SK-N-SH treated with all-trans-retinoic acid at 6 μM for 48 hours (cell line): Measurements from ENCODE around the gene GLIS2.

Experiments used
- ATAC-seq: fragments of 200-7000 bp; cut with Tn5 transposase; 3 replicates; pipeline ENCODE4 v1.9.1; 2020; ENCODE audit warnings: mild to moderate bottlenecking, moderate library complexity
- CSDC2 ChIP-seq: fragments of 250-450 bp; sonication (Bioruptor Pico); IDR thresholded peaks from 2 replicates; pipeline ENCODE4 v1.5.0; 2020; ENCODE audit warnings: mild to moderate bottlenecking, moderate library complexity
- GLIS3 ChIP-seq: fragments of 250-450 bp; sonication (Bioruptor Pico); IDR thresholded peaks from 2 replicates; pipeline ENCODE4 v1.5.0; 2020; ENCODE audit warnings: mild to moderate bottlenecking, moderate library complexity
- ISL1 ChIP-seq: fragments of 250-450 bp; sonication (Bioruptor Pico); IDR thresholded peaks from 2 replicates; pipeline ENCODE4 v2.1.2; 2022; ENCODE audit warnings: mild to moderate bottlenecking, moderate library complexity
- OSR1 ChIP-seq: fragments of 250-450 bp; sonication (Bioruptor Pico); IDR thresholded peaks from 2 replicates; pipeline ENCODE4 v1.8.0; 2022; ENCODE audit warnings: moderate library complexity, mild to moderate bottlenecking, inconsistent platforms
- PPARA ChIP-seq: fragments of 250-450 bp; sonication (Bioruptor Pico); IDR thresholded peaks from 2 replicates; pipeline ENCODE4 v1.5.0; 2020; ENCODE audit warnings: mild to moderate bottlenecking, borderline replicate concordance
- RARB ChIP-seq: fragments of 250-450 bp; sonication (Bioruptor Pico); IDR thresholded peaks from 2 replicates; pipeline ENCODE4 v1.8.0; 2021; ENCODE audit warnings: mild to moderate bottlenecking, moderate library complexity
- SNAI2 ChIP-seq: fragments of 250-450 bp; sonication (Bioruptor Pico); IDR thresholded peaks from 2 replicates; pipeline ENCODE4 v1.5.0; 2020; ENCODE audit warnings: mild to moderate bottlenecking, moderate library complexity
- ZC3H10 ChIP-seq: fragments of 250-450 bp; sonication (Bioruptor Pico); IDR thresholded peaks from 2 replicates; pipeline ENCODE4 v1.5.1; 2021; ENCODE audit warnings: mild to moderate bottlenecking, moderate library complexity
- ZFP3 ChIP-seq: fragments of 250-450 bp; sonication (Bioruptor Pico); IDR thresholded peaks from 2 replicates; pipeline ENCODE4 v1.5.0; 2020; ENCODE audit warnings: mild to moderate bottlenecking, moderate library complexity
- ZFP30 ChIP-seq: fragments of 450-650 bp; formaldehyde crosslinking; IDR thresholded peaks from 2 replicates; pipeline ENCODE4 v1.5.0; 2022; ENCODE audit warnings: mild to moderate bottlenecking, moderate library complexity
- ZNF565 ChIP-seq: fragments of 450-650 bp; formaldehyde crosslinking; conservative IDR thresholded peaks from 2 replicates; pipeline ENCODE4 v1.5.0; 2020; ENCODE audit warnings: low read depth, mild to moderate bottlenecking, moderate library complexity
- ZNF70 ChIP-seq: fragments of 450-650 bp; formaldehyde crosslinking; IDR thresholded peaks from 2 replicates; pipeline ENCODE4 v1.5.0; 2020; ENCODE audit warnings: mild to moderate bottlenecking, moderate library complexity
- ZNF8 ChIP-seq: fragments of 450-650 bp; formaldehyde crosslinking; IDR thresholded peaks from 2 replicates; pipeline ENCODE4 v1.5.0; 2020; ENCODE audit warnings: mild to moderate bottlenecking, moderate library complexity
- TF ChIP-seq, protein P1 (sequence below): fragments of 250-450 bp; sonication (Bioruptor Pico); IDR thresholded peaks from 2 replicates; pipeline ENCODE4 v1.8.0; 2020; ENCODE audit warnings: mild to moderate bottlenecking, moderate library complexity, borderline replicate concordance
- TF ChIP-seq, protein P2 (sequence below): fragments of 250-450 bp; sonication (Bioruptor Pico); IDR thresholded peaks from 2 replicates; pipeline ENCODE4 v1.5.1; 2021; ENCODE audit warnings: mild to moderate bottlenecking, moderate library complexity
- TF ChIP-seq, protein P3 (sequence below): fragments of 250-450 bp; sonication (Bioruptor Pico); IDR thresholded peaks from 2 replicates; pipeline ENCODE4 v1.5.0; 2020; ENCODE audit warnings: mild to moderate bottlenecking, moderate library complexity
- TF ChIP-seq, protein P4 (sequence below): fragments of 250-450 bp; sonication (Bioruptor Pico); IDR thresholded peaks from 2 replicates; pipeline ENCODE4 v1.5.1; 2020; ENCODE audit warnings: low read depth, mild to moderate bottlenecking, moderate library complexity
- TF ChIP-seq, protein P5 (sequence below): fragments of 250-450 bp; sonication (Bioruptor Pico); IDR thresholded peaks from 2 replicates; pipeline ENCODE4 v1.8.0; 2021; ENCODE audit warnings: low read depth, mild to moderate bottlenecking, moderate library complexity, borderline replicate concordance

Gene GLIS2

DNA sequence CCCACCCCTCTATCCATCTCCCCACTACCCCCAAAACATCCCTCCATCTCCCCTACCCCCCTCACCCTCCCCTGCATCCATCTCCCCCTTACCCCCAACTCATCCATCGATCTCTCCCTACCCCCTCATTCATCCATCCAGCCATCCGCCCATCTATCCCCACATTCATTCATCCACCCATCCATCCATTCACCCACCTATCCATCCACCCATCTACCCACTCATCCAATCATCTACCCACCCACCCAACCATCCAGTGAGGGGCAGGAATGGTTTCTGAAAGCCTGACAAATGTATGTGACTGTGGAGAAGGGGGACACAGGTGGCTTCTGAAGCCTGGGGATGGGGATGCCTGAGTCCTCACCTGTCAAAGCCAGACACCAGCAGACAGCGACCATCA, 44.0 kb downstream of the GLIS2 start:
- TF ChIP-seq ZNF8 (no peak), ZC3H10 (CRISPR knock-in tag) (no peak), ZNF70 (no peak), SNAI2 (CRISPR knock-in tag) (no peak), RARB (no peak), ZFP3 (CRISPR knock-in tag) (no peak), ZFP30 (CRISPR knock-in tag) (no peak), OSR1 (CRISPR knock-in tag) (no peak), GLIS3 (no peak), CSDC2 (no peak)
- TF ChIP-seq, protein P1, sequence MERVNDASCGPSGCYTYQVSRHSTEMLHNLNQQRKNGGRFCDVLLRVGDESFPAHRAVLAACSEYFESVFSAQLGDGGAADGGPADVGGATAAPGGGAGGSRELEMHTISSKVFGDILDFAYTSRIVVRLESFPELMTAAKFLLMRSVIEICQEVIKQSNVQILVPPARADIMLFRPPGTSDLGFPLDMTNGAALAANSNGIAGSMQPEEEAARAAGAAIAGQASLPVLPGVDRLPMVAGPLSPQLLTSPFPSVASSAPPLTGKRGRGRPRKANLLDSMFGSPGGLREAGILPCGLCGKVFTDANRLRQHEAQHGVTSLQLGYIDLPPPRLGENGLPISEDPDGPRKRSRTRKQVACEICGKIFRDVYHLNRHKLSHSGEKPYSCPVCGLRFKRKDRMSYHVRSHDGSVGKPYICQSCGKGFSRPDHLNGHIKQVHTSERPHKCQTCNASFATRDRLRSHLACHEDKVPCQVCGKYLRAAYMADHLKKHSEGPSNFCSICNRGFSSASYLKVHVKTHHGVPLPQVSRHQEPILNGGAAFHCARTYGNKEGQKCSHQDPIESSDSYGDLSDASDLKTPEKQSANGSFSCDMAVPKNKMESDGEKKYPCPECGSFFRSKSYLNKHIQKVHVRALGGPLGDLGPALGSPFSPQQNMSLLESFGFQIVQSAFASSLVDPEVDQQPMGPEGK (CRISPR knock-in tag): no peak
- TF ChIP-seq, protein P2, sequence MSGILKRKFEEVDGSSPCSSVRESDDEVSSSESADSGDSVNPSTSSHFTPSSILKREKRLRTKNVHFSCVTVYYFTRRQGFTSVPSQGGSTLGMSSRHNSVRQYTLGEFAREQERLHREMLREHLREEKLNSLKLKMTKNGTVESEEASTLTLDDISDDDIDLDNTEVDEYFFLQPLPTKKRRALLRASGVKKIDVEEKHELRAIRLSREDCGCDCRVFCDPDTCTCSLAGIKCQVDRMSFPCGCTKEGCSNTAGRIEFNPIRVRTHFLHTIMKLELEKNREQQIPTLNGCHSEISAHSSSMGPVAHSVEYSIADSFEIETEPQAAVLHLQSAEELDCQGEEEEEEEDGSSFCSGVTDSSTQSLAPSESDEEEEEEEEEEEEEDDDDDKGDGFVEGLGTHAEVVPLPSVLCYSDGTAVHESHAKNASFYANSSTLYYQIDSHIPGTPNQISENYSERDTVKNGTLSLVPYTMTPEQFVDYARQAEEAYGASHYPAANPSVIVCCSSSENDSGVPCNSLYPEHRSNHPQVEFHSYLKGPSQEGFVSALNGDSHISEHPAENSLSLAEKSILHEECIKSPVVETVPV: no peak
- TF ChIP-seq, protein P3, sequence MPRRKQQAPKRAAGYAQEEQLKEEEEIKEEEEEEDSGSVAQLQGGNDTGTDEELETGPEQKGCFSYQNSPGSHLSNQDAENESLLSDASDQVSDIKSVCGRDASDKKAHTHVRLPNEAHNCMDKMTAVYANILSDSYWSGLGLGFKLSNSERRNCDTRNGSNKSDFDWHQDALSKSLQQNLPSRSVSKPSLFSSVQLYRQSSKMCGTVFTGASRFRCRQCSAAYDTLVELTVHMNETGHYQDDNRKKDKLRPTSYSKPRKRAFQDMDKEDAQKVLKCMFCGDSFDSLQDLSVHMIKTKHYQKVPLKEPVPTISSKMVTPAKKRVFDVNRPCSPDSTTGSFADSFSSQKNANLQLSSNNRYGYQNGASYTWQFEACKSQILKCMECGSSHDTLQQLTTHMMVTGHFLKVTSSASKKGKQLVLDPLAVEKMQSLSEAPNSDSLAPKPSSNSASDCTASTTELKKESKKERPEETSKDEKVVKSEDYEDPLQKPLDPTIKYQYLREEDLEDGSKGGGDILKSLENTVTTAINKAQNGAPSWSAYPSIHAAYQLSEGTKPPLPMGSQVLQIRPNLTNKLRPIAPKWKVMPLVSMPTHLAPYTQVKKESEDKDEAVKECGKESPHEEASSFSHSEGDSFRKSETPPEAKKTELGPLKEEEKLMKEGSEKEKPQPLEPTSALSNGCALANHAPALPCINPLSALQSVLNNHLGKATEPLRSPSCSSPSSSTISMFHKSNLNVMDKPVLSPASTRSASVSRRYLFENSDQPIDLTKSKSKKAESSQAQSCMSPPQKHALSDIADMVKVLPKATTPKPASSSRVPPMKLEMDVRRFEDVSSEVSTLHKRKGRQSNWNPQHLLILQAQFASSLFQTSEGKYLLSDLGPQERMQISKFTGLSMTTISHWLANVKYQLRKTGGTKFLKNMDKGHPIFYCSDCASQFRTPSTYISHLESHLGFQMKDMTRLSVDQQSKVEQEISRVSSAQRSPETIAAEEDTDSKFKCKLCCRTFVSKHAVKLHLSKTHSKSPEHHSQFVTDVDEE (CRISPR knock-in tag): no peak
- TF ChIP-seq, protein P4, sequence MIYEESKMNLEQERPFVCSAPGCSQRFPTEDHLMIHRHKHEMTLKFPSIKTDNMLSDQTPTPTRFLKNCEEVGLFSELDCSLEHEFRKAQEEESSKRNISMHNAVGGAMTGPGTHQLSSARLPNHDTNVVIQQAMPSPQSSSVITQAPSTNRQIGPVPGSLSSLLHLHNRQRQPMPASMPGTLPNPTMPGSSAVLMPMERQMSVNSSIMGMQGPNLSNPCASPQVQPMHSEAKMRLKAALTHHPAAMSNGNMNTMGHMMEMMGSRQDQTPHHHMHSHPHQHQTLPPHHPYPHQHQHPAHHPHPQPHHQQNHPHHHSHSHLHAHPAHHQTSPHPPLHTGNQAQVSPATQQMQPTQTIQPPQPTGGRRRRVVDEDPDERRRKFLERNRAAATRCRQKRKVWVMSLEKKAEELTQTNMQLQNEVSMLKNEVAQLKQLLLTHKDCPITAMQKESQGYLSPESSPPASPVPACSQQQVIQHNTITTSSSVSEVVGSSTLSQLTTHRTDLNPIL (CRISPR knock-in tag): no peak
- no peak for ATAC-seq

DNA sequence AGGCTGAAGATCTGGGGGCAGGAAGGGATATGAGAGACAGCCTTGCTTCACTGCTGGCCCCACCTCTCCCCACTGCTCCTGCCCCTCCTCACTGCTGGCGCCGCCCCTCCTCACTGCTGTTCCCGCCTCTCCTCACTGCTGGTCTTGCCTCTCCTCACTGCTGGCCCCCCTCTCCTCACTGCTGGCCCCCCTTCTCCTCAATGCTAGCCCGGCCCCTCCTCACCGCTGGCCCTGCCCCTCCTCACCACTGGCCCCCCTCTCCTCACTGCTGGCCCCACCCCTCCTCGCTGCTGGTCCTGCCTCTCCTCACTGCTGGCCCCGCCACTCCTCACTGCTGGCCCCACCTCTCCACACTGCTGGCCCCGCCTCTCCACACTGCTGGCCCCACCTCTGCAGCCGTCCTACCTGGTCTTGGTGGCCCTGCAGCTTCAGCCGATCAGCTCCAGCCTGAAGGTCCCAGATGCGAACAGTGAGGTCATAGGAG, 44.7 kb downstream of the GLIS2 start:
- ATAC-seq: peak; percentile 65
- no peak for TF ChIP-seq ZNF8
- no peak for TF ChIP-seq ZFP30 (CRISPR knock-in tag)
- TF ChIP-seq ZC3H10 (CRISPR knock-in tag): no peak
- TF ChIP-seq, protein P2: no peak
- no peak for TF ChIP-seq CSDC2
- TF ChIP-seq, protein P4 (CRISPR knock-in tag): no peak
- no peak for TF ChIP-seq ZNF70
- no peak for TF ChIP-seq SNAI2 (CRISPR knock-in tag)
- no peak for TF ChIP-seq ZNF565 (CRISPR knock-in tag)

DNA sequence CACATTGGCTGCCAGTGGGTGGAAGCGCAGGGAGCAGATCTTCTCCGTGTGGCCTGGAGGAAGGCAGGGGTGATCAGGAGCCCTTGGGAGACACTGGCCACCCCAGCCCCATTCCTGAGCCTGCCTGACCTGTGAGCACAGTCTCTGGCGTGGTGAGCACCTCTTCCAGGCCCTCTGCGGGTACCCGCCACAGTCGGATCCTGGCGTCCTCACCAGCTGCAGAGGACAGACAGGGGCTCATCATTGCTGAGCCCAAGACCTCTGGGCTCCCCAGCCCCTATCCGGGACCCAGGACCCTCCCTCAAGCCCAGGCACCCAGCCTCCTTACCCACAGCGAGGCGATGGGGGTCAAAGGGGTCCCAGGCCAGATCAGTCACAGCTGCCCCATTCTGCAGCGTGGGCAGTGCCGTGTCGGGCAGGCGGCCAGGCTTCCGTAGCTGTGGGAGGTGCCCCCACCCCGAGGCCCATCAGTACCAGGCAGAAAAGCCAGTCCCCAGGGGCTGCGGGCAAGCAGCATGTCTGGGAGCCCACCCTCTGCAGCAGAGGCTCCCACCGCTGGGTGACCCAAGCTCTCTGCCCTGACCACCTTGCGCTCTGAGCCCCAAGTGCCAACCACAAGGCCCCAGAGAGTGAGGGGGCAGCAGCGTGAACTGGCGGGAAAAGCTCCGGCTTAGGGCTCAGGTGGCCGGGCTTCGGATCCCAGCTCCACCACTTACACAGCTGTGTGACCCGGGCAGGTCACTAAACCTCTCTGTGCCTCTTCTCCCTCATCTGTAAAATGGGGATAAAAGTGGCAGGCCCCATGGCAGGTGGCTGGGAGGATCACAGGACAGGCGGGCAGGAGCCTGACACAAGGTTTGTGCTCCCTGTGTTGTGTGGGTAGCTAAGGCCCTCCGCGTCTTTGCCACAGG, 45.4 kb downstream of the GLIS2 start:
- no peak for TF ChIP-seq ZFP3 (CRISPR knock-in tag)
- no peak for TF ChIP-seq ZNF8
- no peak for TF ChIP-seq PPARA (CRISPR knock-in tag)
- no peak for TF ChIP-seq ZC3H10 (CRISPR knock-in tag)
- TF ChIP-seq ZNF70: no peak
- no peak for TF ChIP-seq ZFP30 (CRISPR knock-in tag)
- TF ChIP-seq, protein P5, sequence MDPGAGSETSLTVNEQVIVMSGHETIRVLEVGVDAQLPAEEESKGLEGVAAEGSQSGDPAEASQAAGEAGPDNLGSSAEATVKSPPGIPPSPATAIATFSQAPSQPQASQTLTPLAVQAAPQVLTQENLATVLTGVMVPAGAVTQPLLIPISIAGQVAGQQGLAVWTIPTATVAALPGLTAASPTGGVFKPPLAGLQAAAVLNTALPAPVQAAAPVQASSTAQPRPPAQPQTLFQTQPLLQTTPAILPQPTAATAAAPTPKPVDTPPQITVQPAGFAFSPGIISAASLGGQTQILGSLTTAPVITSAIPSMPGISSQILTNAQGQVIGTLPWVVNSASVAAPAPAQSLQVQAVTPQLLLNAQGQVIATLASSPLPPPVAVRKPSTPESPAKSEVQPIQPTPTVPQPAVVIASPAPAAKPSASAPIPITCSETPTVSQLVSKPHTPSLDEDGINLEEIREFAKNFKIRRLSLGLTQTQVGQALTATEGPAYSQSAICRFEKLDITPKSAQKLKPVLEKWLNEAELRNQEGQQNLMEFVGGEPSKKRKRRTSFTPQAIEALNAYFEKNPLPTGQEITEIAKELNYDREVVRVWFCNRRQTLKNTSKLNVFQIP (CRISPR knock-in tag): no peak
- TF ChIP-seq ISL1 (CRISPR knock-in tag): no peak
- no peak for ATAC-seq
